ENCODE measurements around the gene PDGFRB.

Gene PDGFRB

GRCh38 chr5:150155258-150156026 lies at the start of gene PDGFRB:
Gene PDGFRB, minus strand, starts transcription at chr5:150155845. Its CDS starts 18,798 bp downstream, at chr5:150137047.
- H3K36me3 ChIP-seq (ENCODE audit: insufficient read depth, low read length), result no peaks in the 10 kb centered on the region
- no peaks in the 10 kb centered on the region for H3K27me3 ChIP-seq (ENCODE audit: insufficient read depth, low read length)
- H3K4me1 ChIP-seq (ENCODE audit: control insufficient read depth, insufficient read depth, low read length, unreplicated experiment), result peaks cover 64% of the 10 kb centered on the region
- H3K79me2 ChIP-seq (ENCODE audit: control insufficient read depth, insufficient read depth, low read length, unreplicated experiment), result peaks cover 20% of the 10 kb centered on the region
- peak within 1 kb of the TSS; percentile 79 for H3K4me3 ChIP-seq (ENCODE audit: low read depth, low read length)
- H3K27ac ChIP-seq (ENCODE audit: low read depth, low read length), result peak within 1 kb of the TSS; percentile 59
- H2AFZ ChIP-seq (ENCODE audit: low read length, unreplicated experiment), result peak within 1 kb of the TSS; percentile 8

GRCh38 chr5:150204590-150204960 lies 48.9 kb upstream of the PDGFRB start:
- Histone ChIP-seq H3K79me2 (ENCODE audit: control insufficient read depth, insufficient read depth, low read length, unreplicated experiment) (no peaks in the 10 kb centered on the region), H3K27ac (ENCODE audit: low read depth, low read length) (no peak overlapping the region), H3K4me1 (ENCODE audit: control insufficient read depth, insufficient read depth, low read length, unreplicated experiment) (peaks cover 12% of the 10 kb centered on the region), H2AFZ (ENCODE audit: low read length, unreplicated experiment) (no peak overlapping the region), H3K27me3 (ENCODE audit: insufficient read depth, low read length) (peaks cover 4% of the 10 kb centered on the region), H3K4me3 (ENCODE audit: low read depth, low read length) (no peak overlapping the region), H3K36me3 (ENCODE audit: insufficient read depth, low read length) (no peaks in the 10 kb centered on the region)

- no peak overlapping the region for H3K4me3 ChIP-seq (ENCODE audit: low read depth, low read length)
- no peak overlapping the region for H2AFZ ChIP-seq (ENCODE audit: low read length, unreplicated experiment)
- no peaks in the 10 kb centered on the region for H3K36me3 ChIP-seq (ENCODE audit: insufficient read depth, low read length)
- H3K4me1 ChIP-seq (ENCODE audit: control insufficient read depth, insufficient read depth, low read length, unreplicated experiment), result peaks cover 7% of the 10 kb centered on the region
- H3K27me3 ChIP-seq (ENCODE audit: insufficient read depth, low read length), result peaks cover 8% of the 10 kb centered on the region
- H3K27ac ChIP-seq (ENCODE audit: low read depth, low read length), result no peak overlapping the region
- H3K79me2 ChIP-seq (ENCODE audit: control insufficient read depth, insufficient read depth, low read length, unreplicated experiment), result no peaks in the 10 kb centered on the region
These were observed 48.4 kb upstream of the PDGFRB start for GRCh38 chr5:150203832-150204589.

GRCh38 chr5:150202501-150202900 lies 46.9 kb upstream of the PDGFRB start:
- no peaks in the 10 kb centered on the region for H3K36me3 ChIP-seq (ENCODE audit: insufficient read depth, low read length)
- H3K4me1 ChIP-seq (ENCODE audit: control insufficient read depth, insufficient read depth, low read length, unreplicated experiment), result no peaks in the 10 kb centered on the region
- H3K79me2 ChIP-seq (ENCODE audit: control insufficient read depth, insufficient read depth, low read length, unreplicated experiment), result no peaks in the 10 kb centered on the region
- H3K27me3 ChIP-seq (ENCODE audit: insufficient read depth, low read length), result peaks cover 23% of the 10 kb centered on the region
- H3K4me3 ChIP-seq (ENCODE audit: low read depth, low read length), result no peak overlapping the region
- H2AFZ ChIP-seq (ENCODE audit: low read length, unreplicated experiment), result no peak overlapping the region
- no peak overlapping the region for H3K27ac ChIP-seq (ENCODE audit: low read depth, low read length)

GRCh38 chr5:150197476-150197875 lies 41.8 kb upstream of the PDGFRB start:
- H3K27ac ChIP-seq (ENCODE audit: low read depth, low read length), result no peak overlapping the region

GRCh38 chr5:150196986-150197385 lies 41.3 kb upstream of the PDGFRB start:
- no peaks in the 10 kb centered on the region for H3K36me3 ChIP-seq (ENCODE audit: insufficient read depth, low read length)
- peaks cover 47% of the 10 kb centered on the region for H3K27me3 ChIP-seq (ENCODE audit: insufficient read depth, low read length)
- H3K79me2 ChIP-seq (ENCODE audit: control insufficient read depth, insufficient read depth, low read length, unreplicated experiment), result no peaks in the 10 kb centered on the region
- no peak overlapping the region for H3K27ac ChIP-seq (ENCODE audit: low read depth, low read length)
- no peak overlapping the region for H2AFZ ChIP-seq (ENCODE audit: low read length, unreplicated experiment)
- no peaks in the 10 kb centered on the region for H3K4me1 ChIP-seq (ENCODE audit: control insufficient read depth, insufficient read depth, low read length, unreplicated experiment)
- H3K4me3 ChIP-seq (ENCODE audit: low read depth, low read length), result no peak overlapping the region

More at GRCh38 chr5:150197476-150197875, 41.8 kb upstream of the PDGFRB start:
- H3K36me3 ChIP-seq (ENCODE audit: insufficient read depth, low read length), result no peaks in the 10 kb centered on the region
- no peak overlapping the region for H2AFZ ChIP-seq (ENCODE audit: low read length, unreplicated experiment)
- no peaks in the 10 kb centered on the region for H3K79me2 ChIP-seq (ENCODE audit: control insufficient read depth, insufficient read depth, low read length, unreplicated experiment)
- H3K4me3 ChIP-seq (ENCODE audit: low read depth, low read length), result no peak overlapping the region
- H3K27me3 ChIP-seq (ENCODE audit: insufficient read depth, low read length), result peaks cover 42% of the 10 kb centered on the region
- no peaks in the 10 kb centered on the region for H3K4me1 ChIP-seq (ENCODE audit: control insufficient read depth, insufficient read depth, low read length, unreplicated experiment)

GRCh38 chr5:150196514-150196913 lies 40.9 kb upstream of the PDGFRB start:
- Histone ChIP-seq H3K27me3 (ENCODE audit: insufficient read depth, low read length) (peaks cover 48% of the 10 kb centered on the region), H3K27ac (ENCODE audit: low read depth, low read length) (no peak overlapping the region), H3K79me2 (ENCODE audit: control insufficient read depth, insufficient read depth, low read length, unreplicated experiment) (no peaks in the 10 kb centered on the region), H3K36me3 (ENCODE audit: insufficient read depth, low read length) (no peaks in the 10 kb centered on the region), H3K4me3 (ENCODE audit: low read depth, low read length) (no peak overlapping the region), H3K4me1 (ENCODE audit: control insufficient read depth, insufficient read depth, low read length, unreplicated experiment) (no peaks in the 10 kb centered on the region), H2AFZ (ENCODE audit: low read length, unreplicated experiment) (no peak overlapping the region)

- Histone ChIP-seq H3K4me3 (ENCODE audit: low read depth, low read length) (no peak overlapping the region), H3K4me1 (ENCODE audit: control insufficient read depth, insufficient read depth, low read length, unreplicated experiment) (no peaks in the 10 kb centered on the region), H2AFZ (ENCODE audit: low read length, unreplicated experiment) (no peak overlapping the region), H3K79me2 (ENCODE audit: control insufficient read depth, insufficient read depth, low read length, unreplicated experiment) (no peaks in the 10 kb centered on the region), H3K27ac (ENCODE audit: low read depth, low read length) (no peak overlapping the region), H3K36me3 (ENCODE audit: insufficient read depth, low read length) (no peaks in the 10 kb centered on the region), H3K27me3 (ENCODE audit: insufficient read depth, low read length) (peaks cover 51% of the 10 kb centered on the region)
These were observed 40.3 kb upstream of the PDGFRB start for GRCh38 chr5:150195736-150196485.

GRCh38 chr5:150192462-150192861 lies 36.8 kb upstream of the PDGFRB start:
- Histone ChIP-seq H3K79me2 (ENCODE audit: control insufficient read depth, insufficient read depth, low read length, unreplicated experiment) (no peaks in the 10 kb centered on the region), H3K36me3 (ENCODE audit: insufficient read depth, low read length) (no peaks in the 10 kb centered on the region), H2AFZ (ENCODE audit: low read length, unreplicated experiment) (no peak overlapping the region), H3K4me3 (ENCODE audit: low read depth, low read length) (no peak overlapping the region), H3K27ac (ENCODE audit: low read depth, low read length) (no peak overlapping the region), H3K4me1 (ENCODE audit: control insufficient read depth, insufficient read depth, low read length, unreplicated experiment) (no peaks in the 10 kb centered on the region), H3K27me3 (ENCODE audit: insufficient read depth, low read length) (peaks cover 61% of the 10 kb centered on the region)

- Histone ChIP-seq H3K27me3 (ENCODE audit: insufficient read depth, low read length) (peaks cover 50% of the 10 kb centered on the region), H3K4me3 (ENCODE audit: low read depth, low read length) (no peak overlapping the region), H2AFZ (ENCODE audit: low read length, unreplicated experiment) (no peak overlapping the region), H3K36me3 (ENCODE audit: insufficient read depth, low read length) (no peaks in the 10 kb centered on the region), H3K4me1 (ENCODE audit: control insufficient read depth, insufficient read depth, low read length, unreplicated experiment) (no peaks in the 10 kb centered on the region), H3K27ac (ENCODE audit: low read depth, low read length) (no peak overlapping the region), H3K79me2 (ENCODE audit: control insufficient read depth, insufficient read depth, low read length, unreplicated experiment) (no peaks in the 10 kb centered on the region)
These were observed 35.3 kb upstream of the PDGFRB start for GRCh38 chr5:150190987-150191386.

Measured in ACC112 (cell line).